HEK293 (cell line): ENCODE measurements around the gene CIB4.

Experiments used
- CTCF ChIA-PET: fragments of 350-600 bp; formaldehyde crosslinking; extraction: SDS; loops from one replicate; lab custom pipeline; 2021; ENCODE audit warnings: antibody characterized with exemption; lab: Yijun Ruan, JAX
- POLR2A ChIA-PET: fragments of 300-600 bp; formaldehyde crosslinking; extraction: SDS; loops from one replicate; lab custom pipeline; 2020; ENCODE audit warnings: antibody characterized with exemption, inconsistent platforms; lab: Yijun Ruan, JAX
- H3K27ac ChIP-seq: fragments of 200-500 bp; sonication (Bioruptor generic); 2 replicates; pipeline ENCODE4 v1.5.1; 2014; ENCODE audit warnings: low read depth, low read length, control low read depth, inconsistent platforms; ENCODE audit errors: extremely low read depth
- H3K36me3 ChIP-seq, 2 experiments: fragments of 200-500 bp in 1 of 2; sonication (Bioruptor generic) in 1 of 2; 1 replicate in 1 of 2; 2 replicates in 1 of 2; pipeline ENCODE4 v1.5.1; 2014 to 2017; ENCODE audit warnings: inconsistent platforms in 2 of 2, low read length in 2 of 2; ENCODE audit not compliant: control insufficient read depth in 2 of 2, insufficient read depth in 1 of 2
- H3K4me1 ChIP-seq: fragments of 200-500 bp; sonication (Bioruptor generic); 2 replicates; pipeline ENCODE4 v1.5.1; 2014; ENCODE audit warnings: mild to moderate bottlenecking, low read length, inconsistent platforms; ENCODE audit not compliant: control insufficient read depth, insufficient read depth
- H3K4me3 ChIP-seq: 2 replicates; pipeline ENCODE4 v1.5.1; 2011; ENCODE audit warnings: low read depth, mild to moderate bottlenecking, control low read depth, low read length, moderate library complexity
- H3K9me3 ChIP-seq: fragments of 200-500 bp; sonication (Bioruptor generic); 2 replicates; pipeline ENCODE4 v1.5.1; 2014; ENCODE audit warnings: low read depth, low read length, inconsistent platforms; ENCODE audit not compliant: control insufficient read depth, insufficient read depth
- ELK4 ChIP-seq: IDR thresholded peaks from 2 replicates; pipeline ENCODE4 v1.6.1; 2011; ENCODE audit warnings: mild to moderate bottlenecking, low read depth, low read length, borderline replicate concordance
- GLIS1 ChIP-seq: fragments of 450-650 bp; formaldehyde crosslinking; IDR thresholded peaks from 2 replicates; pipeline ENCODE4 v1.5.1; 2016; ENCODE audit warnings: missing biosample characterization, missing genetic modification characterization
- HOXC10 ChIP-seq: sonication (generic); formaldehyde crosslinking; IDR thresholded peaks from 2 replicates; pipeline ENCODE4 v1.8.1; 2023; ENCODE audit warnings: mild to moderate bottlenecking, missing genetic modification reagents
- MYNN ChIP-seq: fragments of 450-650 bp; formaldehyde crosslinking; IDR thresholded peaks from 2 replicates; pipeline ENCODE4 v1.5.1; 2016; ENCODE audit warnings: missing biosample characterization, missing genetic modification characterization, borderline replicate concordance
- SP3 ChIP-seq: fragments of 450-650 bp; formaldehyde crosslinking; IDR thresholded peaks from 2 replicates; pipeline ENCODE4 v1.5.1; 2016; ENCODE audit warnings: missing biosample characterization, missing genetic modification characterization
- ZEB2 ChIP-seq: fragments of 450-650 bp; formaldehyde crosslinking; IDR thresholded peaks from 2 replicates; pipeline ENCODE4 v1.5.1; 2016; ENCODE audit warnings: missing biosample characterization, missing genetic modification characterization
- ZFHX2 ChIP-seq: fragments of 450-650 bp; formaldehyde crosslinking; conservative IDR thresholded peaks from 2 replicates; pipeline ENCODE4 v1.5.1; 2016; ENCODE audit warnings: missing biosample characterization, missing genetic modification characterization
- ZFP37 ChIP-seq: fragments of 450-650 bp; formaldehyde crosslinking; IDR thresholded peaks from 2 replicates; pipeline ENCODE4 v1.5.1; 2016; ENCODE audit warnings: missing biosample characterization, missing genetic modification characterization
- ZNF10 ChIP-seq: fragments of 450-650 bp; formaldehyde crosslinking; IDR thresholded peaks from 2 replicates; pipeline ENCODE4 v1.5.1; 2017; ENCODE audit warnings: missing biosample characterization, missing genetic modification characterization
- ZNF112 ChIP-seq: fragments of 450-650 bp; formaldehyde crosslinking; IDR thresholded peaks from 2 replicates; pipeline ENCODE4 v1.5.0; 2017; ENCODE audit warnings: missing biosample characterization, missing genetic modification characterization
- ZNF132 ChIP-seq: fragments of 450-650 bp; formaldehyde crosslinking; IDR thresholded peaks from 2 replicates; pipeline ENCODE4 v1.5.1; 2017; ENCODE audit warnings: missing biosample characterization, missing genetic modification characterization, borderline replicate concordance
- ZNF138 ChIP-seq: fragments of 450-650 bp; formaldehyde crosslinking; IDR thresholded peaks from 2 replicates; pipeline ENCODE4 v1.5.1; 2016; ENCODE audit warnings: missing biosample characterization, missing genetic modification characterization, borderline replicate concordance
- ZNF214 ChIP-seq: fragments of 450-650 bp; formaldehyde crosslinking; IDR thresholded peaks from 2 replicates; pipeline ENCODE4 v1.5.1; 2017; ENCODE audit warnings: missing biosample characterization, mild to moderate bottlenecking, missing genetic modification characterization, borderline replicate concordance
- ZNF302 ChIP-seq: fragments of 450-650 bp; formaldehyde crosslinking; IDR thresholded peaks from 2 replicates; pipeline ENCODE4 v1.5.1; 2016; ENCODE audit warnings: missing biosample characterization, missing genetic modification characterization, low read depth
- ZNF335 ChIP-seq: fragments of 450-650 bp; formaldehyde crosslinking; conservative IDR thresholded peaks from 2 replicates; pipeline ENCODE4 v1.5.1; 2016; ENCODE audit warnings: missing biosample characterization, missing genetic modification characterization
- ZNF350 ChIP-seq: fragments of 450-650 bp; formaldehyde crosslinking; IDR thresholded peaks from 2 replicates; pipeline ENCODE4 v1.5.0; 2017; ENCODE audit warnings: missing biosample characterization, mild to moderate bottlenecking, missing genetic modification characterization
- ZNF366 ChIP-seq: fragments of 450-650 bp; formaldehyde crosslinking; conservative IDR thresholded peaks from 2 replicates; pipeline ENCODE4 v1.5.1; 2016; ENCODE audit warnings: missing biosample characterization, missing genetic modification characterization
- ZNF416 ChIP-seq: fragments of 450-650 bp; formaldehyde crosslinking; IDR thresholded peaks from 2 replicates; pipeline ENCODE4 v1.5.1; 2016; ENCODE audit warnings: missing biosample characterization, missing genetic modification characterization
- ZNF501 ChIP-seq: fragments of 450-650 bp; formaldehyde crosslinking; IDR thresholded peaks from 2 replicates; pipeline ENCODE4 v1.5.1; 2016; ENCODE audit warnings: missing biosample characterization, missing genetic modification characterization
- ZNF548 ChIP-seq: fragments of 450-650 bp; formaldehyde crosslinking; IDR thresholded peaks from 2 replicates; pipeline ENCODE4 v1.5.1; 2016; ENCODE audit warnings: missing biosample characterization, missing genetic modification characterization
- ZNF555 ChIP-seq: fragments of 450-650 bp; formaldehyde crosslinking; conservative IDR thresholded peaks from 2 replicates; pipeline ENCODE4 v1.5.1; 2017; ENCODE audit warnings: missing biosample characterization, mild to moderate bottlenecking, missing genetic modification characterization, inconsistent platforms
- ZNF623 ChIP-seq: fragments of 450-650 bp; formaldehyde crosslinking; IDR thresholded peaks from 2 replicates; pipeline ENCODE4 v1.5.1; 2016; ENCODE audit warnings: missing biosample characterization, missing genetic modification characterization
- ZNF837 ChIP-seq: fragments of 450-650 bp; formaldehyde crosslinking; IDR thresholded peaks from 2 replicates; pipeline ENCODE4 v1.5.1; 2016; ENCODE audit warnings: missing biosample characterization, missing genetic modification characterization
- TF ChIP-seq, protein P1 (sequence below): fragments of 450-650 bp; formaldehyde crosslinking; IDR thresholded peaks from 2 replicates; pipeline ENCODE4 v1.5.0; 2017; ENCODE audit warnings: missing biosample characterization, missing genetic modification characterization, borderline replicate concordance
- TF ChIP-seq, protein P2 (sequence below): fragments of 450-650 bp; formaldehyde crosslinking; IDR thresholded peaks from 2 replicates; pipeline ENCODE4 v1.5.1; 2016; ENCODE audit warnings: missing biosample characterization, missing genetic modification characterization
- TF ChIP-seq, protein P3 (sequence below): fragments of 450-650 bp; formaldehyde crosslinking; IDR thresholded peaks from 2 replicates; pipeline ENCODE4 v1.5.1; 2017; ENCODE audit warnings: missing biosample characterization, missing genetic modification characterization

Gene CIB4

GRCh38 chr2:26569216-26570082, 71.7 kb downstream of the CIB4 start:
- Histone ChIP-seq H3K9me3 (no peaks in the 10 kb centered on the region), H3K4me3 (no peak overlapping the region), H3K4me1 (no peaks in the 10 kb centered on the region), H3K36me3 (no peaks in the 10 kb centered on the region), H3K27ac (no peak overlapping the region)
- no peak for TF ChIP-seq ZFP37 (tag by site-specific recombination)
- TF ChIP-seq ZNF214 (tag by site-specific recombination): no peak
- TF ChIP-seq ZNF302 (tag by site-specific recombination): no peak
- TF ChIP-seq ZFHX2 (tag by site-specific recombination): no peak
- TF ChIP-seq ZNF10: no peak
- no peak for TF ChIP-seq ZEB2 (tag by site-specific recombination)
- TF ChIP-seq, protein P1, sequence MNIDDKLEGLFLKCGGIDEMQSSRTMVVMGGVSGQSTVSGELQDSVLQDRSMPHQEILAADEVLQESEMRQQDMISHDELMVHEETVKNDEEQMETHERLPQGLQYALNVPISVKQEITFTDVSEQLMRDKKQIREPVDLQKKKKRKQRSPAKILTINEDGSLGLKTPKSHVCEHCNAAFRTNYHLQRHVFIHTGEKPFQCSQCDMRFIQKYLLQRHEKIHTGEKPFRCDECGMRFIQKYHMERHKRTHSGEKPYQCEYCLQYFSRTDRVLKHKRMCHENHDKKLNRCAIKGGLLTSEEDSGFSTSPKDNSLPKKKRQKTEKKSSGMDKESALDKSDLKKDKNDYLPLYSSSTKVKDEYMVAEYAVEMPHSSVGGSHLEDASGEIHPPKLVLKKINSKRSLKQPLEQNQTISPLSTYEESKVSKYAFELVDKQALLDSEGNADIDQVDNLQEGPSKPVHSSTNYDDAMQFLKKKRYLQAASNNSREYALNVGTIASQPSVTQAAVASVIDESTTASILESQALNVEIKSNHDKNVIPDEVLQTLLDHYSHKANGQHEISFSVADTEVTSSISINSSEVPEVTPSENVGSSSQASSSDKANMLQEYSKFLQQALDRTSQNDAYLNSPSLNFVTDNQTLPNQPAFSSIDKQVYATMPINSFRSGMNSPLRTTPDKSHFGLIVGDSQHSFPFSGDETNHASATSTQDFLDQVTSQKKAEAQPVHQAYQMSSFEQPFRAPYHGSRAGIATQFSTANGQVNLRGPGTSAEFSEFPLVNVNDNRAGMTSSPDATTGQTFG (tag by site-specific recombination): no peak
- TF ChIP-seq HOXC10 (CRISPR knock-in tag): no peak
- TF ChIP-seq ZNF366 (tag by site-specific recombination): no peak
- TF ChIP-seq ZNF501 (tag by site-specific recombination): no peak
- no peak for TF ChIP-seq ZNF350
- CTCF ChIA-PET: no interaction called here
- POLR2A ChIA-PET: no interaction called here

DNA sequence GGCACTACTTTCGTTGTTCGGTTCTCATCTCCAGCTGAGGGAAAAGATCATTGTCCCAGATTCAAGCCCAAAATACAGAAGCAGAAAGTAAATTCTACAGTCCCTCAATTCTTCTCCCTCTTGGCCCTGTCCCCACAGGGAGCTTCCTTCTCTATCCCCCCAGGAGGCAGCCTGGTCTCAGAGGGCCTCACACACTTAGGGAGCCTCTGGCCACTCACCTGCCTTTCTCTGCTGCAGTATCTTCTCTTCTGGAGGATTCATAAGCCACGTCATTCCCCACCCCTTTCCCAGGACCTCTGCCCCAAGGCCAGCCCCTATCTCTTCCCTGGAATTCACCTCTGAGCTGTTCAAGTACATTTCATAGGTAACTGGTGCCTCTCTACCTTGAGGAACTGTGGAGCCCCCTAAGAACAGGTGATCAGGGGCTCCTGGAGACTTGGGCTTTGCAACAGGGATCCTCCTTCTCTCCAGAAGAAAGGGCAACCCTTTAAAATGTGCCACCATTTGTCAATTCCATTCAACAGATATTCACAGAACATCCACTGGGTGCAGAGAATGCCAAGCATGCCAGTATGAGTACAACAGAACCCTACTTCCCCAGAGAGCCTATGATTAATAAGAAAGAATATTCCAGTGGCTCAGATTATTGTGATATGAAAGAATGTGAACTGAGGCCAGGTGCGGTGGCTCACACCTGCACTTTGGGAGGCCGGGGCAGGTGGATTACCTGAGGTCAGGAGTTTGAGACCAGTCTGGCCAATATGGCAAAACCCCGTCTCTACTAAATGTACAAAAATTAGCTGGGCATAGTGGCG, 72.9 kb downstream of the CIB4 start:
- Histone ChIP-seq H3K4me3 (no peak overlapping the region), H3K27ac (no peak overlapping the region), H3K36me3 (no peaks in the 10 kb centered on the region), H3K9me3 (no peaks in the 10 kb centered on the region), H3K4me1 (no peaks in the 10 kb centered on the region)
- CTCF ChIA-PET: interaction anchor here (1.3 kb wide), 1 partner anchor 9 kb away, joined by 6 read pairs; no protein-coding TSS in a partner anchor
- POLR2A ChIA-PET: no interaction called here
- TF ChIP-seq, protein P2, sequence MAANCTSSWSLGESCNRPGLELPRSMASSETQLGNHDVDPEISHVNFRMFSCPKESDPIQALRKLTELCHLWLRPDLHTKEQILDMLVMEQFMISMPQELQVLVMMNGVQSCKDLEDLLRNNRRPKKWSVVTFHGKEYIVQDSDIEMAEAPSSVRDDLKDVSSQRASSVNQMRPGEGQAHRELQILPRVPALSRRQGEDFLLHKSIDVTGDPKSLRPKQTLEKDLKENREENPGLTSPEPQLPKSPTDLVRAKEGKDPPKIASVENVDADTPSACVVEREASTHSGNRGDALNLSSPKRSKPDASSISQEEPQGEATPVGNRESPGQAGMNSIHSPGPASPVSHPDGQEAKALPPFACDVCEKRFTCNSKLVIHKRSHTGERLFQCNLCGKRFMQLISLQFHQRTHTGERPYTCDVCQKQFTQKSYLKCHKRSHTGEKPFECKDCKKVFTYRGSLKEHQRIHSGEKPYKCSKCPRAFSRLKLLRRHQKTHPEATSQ (tag by site-specific recombination): no peak
- TF ChIP-seq GLIS1 (tag by site-specific recombination) (no peak), ZNF416 (tag by site-specific recombination) (no peak), ZNF138 (tag by site-specific recombination) (no peak), ZNF623 (tag by site-specific recombination) (no peak), SP3 (no peak), ELK4 (no peak), ZNF548 (no peak), ZNF132 (tag by site-specific recombination) (no peak), ZNF335 (no peak), MYNN (tag by site-specific recombination) (no peak), ZNF555 (tag by site-specific recombination) (no peak), ZNF837 (tag by site-specific recombination) (no peak), ZNF112 (tag by site-specific recombination) (no peak)
- TF ChIP-seq, protein P3, sequence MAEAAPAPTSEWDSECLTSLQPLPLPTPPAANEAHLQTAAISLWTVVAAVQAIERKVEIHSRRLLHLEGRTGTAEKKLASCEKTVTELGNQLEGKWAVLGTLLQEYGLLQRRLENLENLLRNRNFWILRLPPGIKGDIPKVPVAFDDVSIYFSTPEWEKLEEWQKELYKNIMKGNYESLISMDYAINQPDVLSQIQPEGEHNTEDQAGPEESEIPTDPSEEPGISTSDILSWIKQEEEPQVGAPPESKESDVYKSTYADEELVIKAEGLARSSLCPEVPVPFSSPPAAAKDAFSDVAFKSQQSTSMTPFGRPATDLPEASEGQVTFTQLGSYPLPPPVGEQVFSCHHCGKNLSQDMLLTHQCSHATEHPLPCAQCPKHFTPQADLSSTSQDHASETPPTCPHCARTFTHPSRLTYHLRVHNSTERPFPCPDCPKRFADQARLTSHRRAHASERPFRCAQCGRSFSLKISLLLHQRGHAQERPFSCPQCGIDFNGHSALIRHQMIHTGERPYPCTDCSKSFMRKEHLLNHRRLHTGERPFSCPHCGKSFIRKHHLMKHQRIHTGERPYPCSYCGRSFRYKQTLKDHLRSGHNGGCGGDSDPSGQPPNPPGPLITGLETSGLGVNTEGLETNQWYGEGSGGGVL (tag by site-specific recombination): no peak
- TF ChIP-seq, all 188 proteins: peak for 0
